ENCODE results near the gene LMTK3. TPM values are rescaled to one million over a fixed set of nuclear protein-coding genes. Genes with fewer than 3 reads are reported as not detected.

LMTK3 gene
- total and polyA plus RNA-seq, 2 experiments from 2014 or later = 1.6 to 11.8 TPM

DNA sequence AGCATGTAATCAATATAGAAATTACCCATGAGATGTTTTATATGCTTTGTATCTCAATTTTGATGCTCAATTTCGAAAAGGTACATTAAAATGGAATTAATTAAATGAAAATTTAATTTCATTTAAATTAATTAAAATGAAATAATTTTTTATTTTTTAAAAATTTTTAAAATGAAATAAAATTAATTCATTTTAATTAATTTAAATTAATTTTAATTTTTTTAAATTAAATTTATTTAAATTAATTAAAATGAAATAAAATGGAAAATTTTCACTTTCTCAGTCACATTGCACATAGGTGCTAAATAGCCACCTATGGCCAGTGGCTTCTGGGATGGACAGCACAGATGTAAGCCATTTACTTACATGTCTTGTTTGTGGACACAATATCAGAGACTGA lies 36.1 kb upstream of the LMTK3 start:
- H3K4me2 ChIP-seq = no peak overlapping the region
- H2AFZ ChIP-seq = no peak overlapping the region
- ATAC-seq = no peak
- no peaks in the 10 kb centered on the region for H4K20me1 ChIP-seq (replicated peaks; ENCODE audit: insufficient read depth)
- H3K9me3 Mint-ChIP-seq = no peaks in the 10 kb centered on the region
- H3K4me3 Mint-ChIP-seq = no peak overlapping the region
- H3K27me3 ChIP-seq (ENCODE audit: insufficient read depth) = no peaks in the 10 kb centered on the region
- no peak overlapping the region for H3K4me3 ChIP-seq
- H3K79me2 ChIP-seq (replicated peaks; ENCODE audit: insufficient read depth) = no peaks in the 10 kb centered on the region
- peaks cover 12% of the 10 kb centered on the region; the same call in 2 of the 3 replicates for H3K4me1 Mint-ChIP-seq
- no peak overlapping the region for H3K27ac ChIP-seq (ENCODE audit: low read depth)
- no peaks in the 10 kb centered on the region for H3K36me3 ChIP-seq (ENCODE audit: insufficient read depth)
- H3K36me3 Mint-ChIP-seq (ENCODE audit: low read depth) = no peaks in the 10 kb centered on the region
- H3F3A ChIP-seq (replicated peaks; ENCODE audit: low read depth) = 0 out of 2 replicates have a peak, but pooled peaks cover 2% of the 10 kb centered on the region
- H3K27me3 Mint-ChIP-seq (ENCODE audit: insufficient read depth, low read depth, poor library complexity) = peaks cover 12% of the 10 kb centered on the region
- H3K27ac Mint-ChIP-seq = no peak overlapping the region
- H3K9me2 ChIP-seq (ENCODE audit: insufficient read depth) = peaks cover 7% of the 10 kb centered on the region
- TF ChIP-seq ZNF114 (CRISPR knock-in tag; IDR thresholded peaks at IDR 0.05) = no peak
- TF ChIP-seq ETS1 (IDR thresholded peaks at IDR 0.05) = no peak
- no peak for TF ChIP-seq ZNF331 (CRISPR knock-in tag; IDR thresholded peaks at IDR 0.05; ENCODE audit: low read depth)
- no peak for TF ChIP-seq EZH2 (IDR thresholded peaks at IDR 0.05; ENCODE audit: low read depth, unreplicated experiment)
- TF ChIP-seq STAT1 (IDR thresholded peaks at IDR 0.05; ENCODE audit: unreplicated experiment) = no peak
- no peak for TF ChIP-seq REST (IDR thresholded peaks at IDR 0.05; ENCODE audit: unreplicated experiment)
- TF ChIP-seq EZH2phosphoT487 (IDR thresholded peaks at IDR 0.05; ENCODE audit: unreplicated experiment) = no peak
- no peak for TF ChIP-seq JUNB (IDR thresholded peaks at IDR 0.05; ENCODE audit: unreplicated experiment)
- no peak for TF ChIP-seq POLR2AphosphoS5 (IDR thresholded peaks at IDR 0.05; ENCODE audit: low read depth)
- TF ChIP-seq CTCF (conservative IDR thresholded peaks at IDR 0.05; ENCODE audit: low read depth in 2 of 2) = no peak
- no peak for TF ChIP-seq CREB1 (CRISPR knock-in tag; IDR thresholded peaks at IDR 0.05; ENCODE audit: low read depth)
- TF ChIP-seq NANOG (IDR thresholded peaks at IDR 0.05; ENCODE audit: borderline replicate concordance) = no peak
- no peak for TF ChIP-seq ZNF462 (CRISPR knock-in tag; IDR thresholded peaks at IDR 0.05)
- DNase-seq (ENCODE audit: low spot score) = no peak
- H3K4me1 ChIP-seq (ENCODE audit: insufficient read depth) = peaks cover 13% of the 10 kb centered on the region; the same call in 1 of the 2 replicates

All from GM23338 (cell line).